K562 (cell line): Measurements from ENCODE around the gene SLC49A3. TPM values are rescaled to one million over a fixed set of nuclear protein-coding genes. Genes with fewer than 3 reads are reported as not detected.
A peak's percentile ranks its signal among the peaks of the same experiment; 100 is the strongest.

ENCODE experiments used
- ATAC-seq: fragments of 200-7000 bp; cut with Tn5 transposase; 3 replicates; pipeline ENCODE4 v1.9.1; 2020; ENCODE audit warnings: moderate library complexity
- BruUV-seq: library from RNA; stranded (reverse); fragments of 400-500 nt; replicated peaks from 2 replicates; lab custom pipeline; 2021; lab: Mats Ljungman, UMichigan
- CTCF ChIA-PET: fragments of 300-600 bp; formaldehyde crosslinking; extraction: SDS; loops from one replicate; lab custom pipeline; 2021; ENCODE audit warnings: low intra/inter-chr PET ratio; lab: Yijun Ruan, JAX
- POLR2A ChIA-PET: fragments of 300-600, 350-650 bp; sonication (Branson Sonifier 250); formaldehyde crosslinking; extraction: SDS; loops from one replicate; lab custom pipeline; 2021; ENCODE audit warnings: antibody characterized with exemption, inconsistent platforms; lab: Yijun Ruan, JAX
- DNase-seq, 4 experiments: peaks; one replicate each; pipeline versions ENCODE4 v3.0.0 to v3.0.0-alpha.2; 2011 to 2018; ENCODE audit warnings: low spot score in 3 of 4, mixed read lengths in 3 of 4; ENCODE audit errors: extremely low read depth in 1 of 4
- FAIRE-seq: peaks from 2 replicates; lab custom pipeline; 2011; peaks lifted over from hg19 to GRCh38; lab: Jason Lieb, UNC
- H2AFZ ChIP-seq: 2 replicates; pipeline ENCODE4 v1.6.0; 2011; ENCODE audit warnings: low read depth, low read length, control low read depth, inconsistent platforms
- H3K27ac ChIP-seq: fragments of 200-600 bp; 3 replicates; pipeline ENCODE4 v1.8.0; 2011; ENCODE audit warnings: low read depth, mild to moderate bottlenecking, control low read depth, inconsistent platforms, low read length, moderate library complexity, mixed read lengths; ENCODE audit errors: extremely low read depth
- H3K27me3 ChIP-seq, 2 experiments: fragments of 300-600 bp in 1 of 2; 2 replicates in 1 of 2; 3 replicates in 1 of 2; pipeline versions ENCODE4 v1.6.0 to v1.8.0; 2011; ENCODE audit warnings: inconsistent platforms in 2 of 2, low read length in 2 of 2, mild to moderate bottlenecking in 1 of 2, mixed read lengths in 1 of 2, moderate library complexity in 1 of 2; ENCODE audit not compliant: control insufficient read depth in 2 of 2, insufficient read depth in 2 of 2
- H3K36me3 ChIP-seq: fragments of 300-600 bp; 3 replicates; pipeline ENCODE4 v1.8.0; 2011; ENCODE audit warnings: mild to moderate bottlenecking, low read length, inconsistent platforms; ENCODE audit not compliant: control insufficient read depth, insufficient read depth
- H3K4me1 ChIP-seq, 2 experiments: fragments of 200-600 bp in 1 of 2; replicated peaks in 1 of 2; 2 replicates in 1 of 2; 3 replicates in 1 of 2; pipeline versions ENCODE4 v1.5.1 to v1.8.0; 2011; ENCODE audit warnings: inconsistent platforms in 2 of 2, low read length in 2 of 2, mild to moderate bottlenecking in 1 of 2, mixed read lengths in 1 of 2, moderate library complexity in 1 of 2; ENCODE audit not compliant: control insufficient read depth in 2 of 2, insufficient read depth in 2 of 2
- H3K4me2 ChIP-seq: 2 replicates; pipeline ENCODE4 v1.6.1; 2011; ENCODE audit warnings: low read length, control low read depth, inconsistent platforms, mixed read lengths; ENCODE audit not compliant: insufficient read depth
- H3K4me3 ChIP-seq: fragments of 200-600 bp; sonication (generic), shearing (Covaris generic); 2 replicates; pipeline ENCODE4 v1.5.1; 2016; ENCODE audit warnings: control low read depth, inconsistent platforms
- H3K79me2 ChIP-seq: fragments of 200-600 bp; 3 replicates; pipeline ENCODE4 v1.8.0; 2011; ENCODE audit warnings: low read length, inconsistent platforms; ENCODE audit not compliant: control insufficient read depth, insufficient read depth
- H3K9ac ChIP-seq, 2 experiments: 2 replicates each; pipeline versions ENCODE4 v1.6.0 to v1.6.1; 2011; ENCODE audit warnings: low read depth in 2 of 2, low read length in 2 of 2, control low read depth in 1 of 2, inconsistent platforms in 1 of 2, mild to moderate bottlenecking in 1 of 2, mixed read lengths in 1 of 2; ENCODE audit not compliant: insufficient read depth in 1 of 2
- H3K9me1 ChIP-seq: one replicate; pipeline ENCODE4 v1.6.0; 2011; ENCODE audit warnings: inconsistent platforms, mild to moderate bottlenecking, low read length, moderate library complexity; ENCODE audit not compliant: control insufficient read depth, insufficient read depth
- H3K9me3 ChIP-seq: replicated peaks from 2 replicates; pipeline ENCODE4 v1.5.1; 2011; ENCODE audit warnings: low read depth, low read length, inconsistent platforms; ENCODE audit not compliant: control insufficient read depth, insufficient read depth
- H4K20me1 ChIP-seq: replicated peaks from 2 replicates; pipeline ENCODE4 v1.6.1; 2011; ENCODE audit warnings: low read length, inconsistent platforms, mixed read lengths; ENCODE audit not compliant: control insufficient read depth, insufficient read depth
- CREB5 ChIP-seq: fragments of 250-450 bp; sonication (Bioruptor Pico); IDR thresholded peaks from 2 replicates; pipeline ENCODE4 v1.5.0; 2020; ENCODE audit warnings: mild to moderate bottlenecking
- ETV6 ChIP-seq, 3 experiments: fragments of 150-350 bp in 1 of 3; sonication (generic) in 1 of 3; formaldehyde crosslinking in 1 of 3; IDR thresholded peaks; 2 replicates each; pipeline versions ENCODE4 v1.6.1 to v1.8.0; 2014 to 2022; ENCODE audit warnings: borderline replicate concordance in 2 of 3, low read depth in 2 of 3, antibody characterized with exemption in 1 of 3, low read length in 1 of 3, mild to moderate bottlenecking in 1 of 3, missing genetic modification reagents in 1 of 3
- MYBL2 ChIP-seq, 2 experiments: fragments of 450-650 bp in 1 of 2; sonication (generic) in 1 of 2; formaldehyde crosslinking in 1 of 2; IDR thresholded peaks; 2 replicates each; pipeline versions ENCODE4 v1.6.1 to v1.8.1; 2017 to 2022; ENCODE audit warnings: borderline replicate concordance in 1 of 2, inconsistent platforms in 1 of 2, low read depth in 1 of 2, mild to moderate bottlenecking in 1 of 2, missing genetic modification reagents in 1 of 2, moderate library complexity in 1 of 2
- POLR2G ChIP-seq: fragments of 200-400 bp; formaldehyde crosslinking; IDR thresholded peaks from 2 replicates; pipeline ENCODE4 v1.6.1; 2017; ENCODE audit warnings: low read depth, mild to moderate bottlenecking, antibody characterized with exemption, low read length, moderate library complexity
- SIRT6 ChIP-seq: IDR thresholded peaks from one replicate; pipeline ENCODE4 v1.6.1; 2012; ENCODE audit warnings: low read depth, mild to moderate bottlenecking, control low read depth, inconsistent platforms, low read length, moderate library complexity
- ZBTB11 ChIP-seq, 3 experiments: fragments of 200-800 bp in 1 of 3; fragments of 250-450 bp in 1 of 3; fragments of 450-650 bp in 1 of 3; sonication (Bioruptor Pico) in 1 of 3; sonication (Bioruptor generic) in 1 of 3; formaldehyde crosslinking in 1 of 3; IDR thresholded peaks; 2 replicates each; pipeline versions ENCODE4 v1.6.1 to v1.8.0; 2016 to 2022; ENCODE audit warnings: mild to moderate bottlenecking in 2 of 3, missing genetic modification characterization in 2 of 3, missing compliant biosample characterization in 1 of 3, moderate library complexity in 1 of 3
- WGBS: fragments of 100-300 bp; shearing (Covaris generic); methylation state at CpG from one replicate; pipeline ENCODE4 v1.1.6; 2016; ENCODE audit warnings: low coverage, mixed read lengths; ENCODE audit not compliant: insufficient coverage; ENCODE audit errors: missing lambda C conversion rate; 5-methylcytosine and 5-hydroxymethylcytosine counted together
- in situ Hi-C: fragments of 300-500 bp; cut with MboI; formaldehyde crosslinking; loops from 4 replicates; pipeline ENCODE4 v1.15.0; 2018; ENCODE audit warnings: inconsistent platforms, mixed read lengths
- intact Hi-C: fragments of 100-400 bp; cut with micrococcal nuclease; formaldehyde crosslinking; loops from 2 replicates; pipeline ENCODE4 v1.14.2; 2022
- polyA plus RNA-seq, 8 experiments: library from polyadenylated mRNA; depleted of rRNA in 4 of 8; stranded (reverse) in 5 of 8; unstranded in 3 of 8; fragments of >200 nt; fragmentation: Nextera tagmentation in 2 of 8; fragmentation: Illumina TruSeq in 1 of 8; extraction: Ambion mirVana in 2 of 8; extraction: Trizol in 1 of 8; gene quantifications; 2 replicates each; pipeline versions ENCODE4 v1.2.1 to v1.2.3, GENCODE V29; 2011 to 2014; ENCODE audit warnings: inconsistent platforms in 1 of 8, missing spikeins in 1 of 8
- total RNA-seq, 7 experiments: library from RNA; depleted of rRNA in 6 of 7; stranded (reverse); fragments of >200 nt in 6 of 7; fragmentation: Illumina TruSeq in 2 of 7; extraction: Trizol in 2 of 7; gene quantifications; 2 replicates each; pipeline versions ENCODE4 v1.2.1 to v1.2.3, GENCODE V29; 2011 to 2021; ENCODE audit warnings: low replicate concordance in 1 of 7

The SLC49A3 gene
- total and polyA plus RNA-seq, 9 of the 15 experiments (the other 6 are each of a cell fraction or from before 2014, with no cell fraction given): 0.24 to 0.41 TPM; not detected in 7

GRCh38 chr4:679629-680028, 9.3 kb downstream of the SLC49A3 start:
- no peak for DNase-seq
- Histone ChIP-seq H3K27ac (no peak overlapping the region), H3K9me3 (no peaks in the 10 kb centered on the region), H2AFZ (no peak overlapping the region), H3K4me3 (no peak overlapping the region), H3K9ac (peak overlapping the region in 1 of 2 experiments; percentile 37; a peak in 2 of 4 replicates), H3K9me1 (no peaks in the 10 kb centered on the region), H3K27me3 (no peaks in the 10 kb centered on the region), H3K79me2 (peaks cover 8% of the 10 kb centered on the region), H3K36me3 (no peaks in the 10 kb centered on the region), H4K20me1 (0 out of 2 replicates have a peak, but pooled peaks cover 4% of the 10 kb centered on the region), H3K4me1 (peaks cover 16 to 98% of the 10 kb centered on the region in 2 experiments; a peak in 4 of 5 replicates), H3K4me2 (no peak overlapping the region)
- TF ChIP-seq CREB5 (CRISPR knock-in tag) (no peak), POLR2G (peak; percentile 20; the same call in 1 of the 2 replicates)
- in situ Hi-C loops (no loop called here), intact Hi-C loops (loop anchor here (5.0 to 10.0 kb wide), 3 partner anchors 55 to 305 kb away; partner anchors contain the start of gene IDUA)
- 90% methylated on average over 8 of the region's 11 CpGs for WGBS
- CTCF ChIA-PET: no interaction called here
- BruUV-seq: no TSS peak
- no peak for ATAC-seq
- POLR2A ChIA-PET: interaction anchor here (0.6 kb wide), 1 partner anchor 191 kb away, joined by 3 read pairs; no protein-coding TSS in a partner anchor
- FAIRE-seq: no peak

- Histone ChIP-seq H3K4me2 (no peak overlapping the region), H4K20me1 (0 out of 2 replicates have a peak, but pooled peaks cover 4% of the 10 kb centered on the region), H2AFZ (no peak overlapping the region), H3K9me1 (no peaks in the 10 kb centered on the region), H3K27me3 (no peaks in the 10 kb centered on the region), H3K36me3 (no peaks in the 10 kb centered on the region), H3K9ac (peak overlapping the region in 1 of 2 experiments; percentile 37; a peak in 1 of 4 replicates), H3K79me2 (peaks cover 11% of the 10 kb centered on the region), H3K9me3 (no peaks in the 10 kb centered on the region), H3K27ac (no peak overlapping the region), H3K4me3 (no peak overlapping the region), H3K4me1 (peaks cover 15 to 96% of the 10 kb centered on the region in 2 experiments; a peak in 4 of 5 replicates)
- DNase-seq: no peak
- POLR2A ChIA-PET: interaction anchor here (0.6 kb wide), 1 partner anchor 191 kb away, joined by 3 read pairs; no protein-coding TSS in a partner anchor
- CTCF ChIA-PET: no interaction called here
- no TSS peak for BruUV-seq
- intact Hi-C loops (no loop called here), in situ Hi-C loops (no loop called here)
- TF ChIP-seq SIRT6 (no peak), ETV6 (IDR thresholded peaks at IDR 0.05; ENCODE audit: borderline replicate concordance in 1 of 2, low read depth in 2 of 2, low read length in 1 of 2) (no peak), ETV6 (CRISPR knock-in tag; IDR thresholded peaks at IDR 0.05; ENCODE audit: borderline replicate concordance) (no peak), MYBL2 (IDR thresholded peaks at IDR 0.05; ENCODE audit: low read depth) (no peak), MYBL2 (CRISPR knock-in tag; IDR thresholded peaks at IDR 0.05; ENCODE audit: borderline replicate concordance) (no peak), ZBTB11 (CRISPR knock-in tag; IDR thresholded peaks at IDR 0.05) (no peak), POLR2G (peak; percentile 64; the same call in 1 of the 2 replicates)
- FAIRE-seq: no peak
- no peak for ATAC-seq
- WGBS: 86% methylated on average over 13 of the region's 13 CpGs
Measured at GRCh38 chr4:679104-679481, 9.9 kb downstream of the SLC49A3 start.
